CD4-positive, alpha-beta T cell treated with Interleukin-15 for 4 hours (primary cell): Measurements from ENCODE around the gene FHIP1A.

ENCODE experiments used
- DNase-seq: peaks from one replicate; pipeline ENCODE4 v3.0.0-alpha.2; 2020; ENCODE audit warnings: low spot score

FHIP1A gene

GRCh38 chr4:151458148-151458547, 49.2 kb downstream of the FHIP1A start:
- DNase-seq, result no peak
